DMS114 treated with DMSO at 0.1 percent for 48 hours (cell line): ENCODE results near the gene TPO.
A peak's percentile ranks its signal among the peaks of the same experiment; 100 is the strongest.

ENCODE experiments used
- DNase-seq: peaks from one replicate; lab custom pipeline; 2025; ENCODE audit not compliant: unreplicated experiment; lab: John Stamatoyannopoulos, UW

TPO gene

GRCh38 chr2:1518867-1519530 is 105.7 kb downstream of the TPO start:
- DNase-seq: no peak

- DNase-seq: no peak
Observed at GRCh38 chr2:1521191-1521877, 108.1 kb downstream of the TPO start.

DNA sequence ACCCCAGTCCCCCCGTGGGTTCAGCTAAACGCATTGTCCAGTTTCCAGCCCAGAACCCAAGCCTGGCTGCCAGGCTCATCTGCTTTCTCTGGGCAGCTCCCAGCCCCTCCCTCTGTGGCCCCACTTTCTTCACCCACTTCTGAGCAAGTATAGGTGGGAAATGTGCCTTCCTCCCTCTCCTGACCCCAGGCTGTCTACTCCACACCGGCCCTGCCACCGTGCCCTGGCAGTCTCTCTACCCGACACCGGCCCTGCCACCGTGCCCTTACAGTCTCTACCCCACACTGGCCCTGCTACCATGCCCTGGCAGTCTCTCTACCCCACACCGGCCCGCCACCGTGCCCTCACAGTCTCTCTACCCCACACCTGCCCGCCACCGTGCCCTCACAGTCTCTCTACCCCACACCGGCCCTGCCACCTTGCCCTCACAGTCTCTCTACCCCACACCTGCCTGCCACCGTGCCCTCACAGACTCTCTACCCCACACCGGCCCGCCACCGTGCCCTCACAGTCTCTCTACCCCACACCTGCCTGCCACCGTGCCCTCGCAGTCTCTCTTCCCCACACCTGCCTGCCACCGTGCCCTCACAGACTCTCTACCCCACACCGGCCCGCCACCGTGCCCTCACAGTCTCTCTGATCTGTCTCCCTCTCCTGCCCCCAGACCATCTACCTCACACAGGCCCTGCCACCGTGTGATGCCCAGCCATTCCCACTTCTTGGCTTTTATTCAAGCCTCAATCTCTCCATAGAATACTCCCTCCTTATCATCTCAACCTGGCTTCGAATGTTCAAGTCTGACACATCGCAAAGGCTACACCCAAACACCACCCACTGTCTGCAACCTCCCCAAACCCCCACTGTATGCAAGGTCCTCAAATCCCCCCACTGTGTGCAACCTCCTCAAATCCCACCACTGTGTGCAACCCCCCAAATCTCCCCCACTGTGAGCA is 108.9 kb downstream of the TPO start:
- DNase-seq: no peak

DNA sequence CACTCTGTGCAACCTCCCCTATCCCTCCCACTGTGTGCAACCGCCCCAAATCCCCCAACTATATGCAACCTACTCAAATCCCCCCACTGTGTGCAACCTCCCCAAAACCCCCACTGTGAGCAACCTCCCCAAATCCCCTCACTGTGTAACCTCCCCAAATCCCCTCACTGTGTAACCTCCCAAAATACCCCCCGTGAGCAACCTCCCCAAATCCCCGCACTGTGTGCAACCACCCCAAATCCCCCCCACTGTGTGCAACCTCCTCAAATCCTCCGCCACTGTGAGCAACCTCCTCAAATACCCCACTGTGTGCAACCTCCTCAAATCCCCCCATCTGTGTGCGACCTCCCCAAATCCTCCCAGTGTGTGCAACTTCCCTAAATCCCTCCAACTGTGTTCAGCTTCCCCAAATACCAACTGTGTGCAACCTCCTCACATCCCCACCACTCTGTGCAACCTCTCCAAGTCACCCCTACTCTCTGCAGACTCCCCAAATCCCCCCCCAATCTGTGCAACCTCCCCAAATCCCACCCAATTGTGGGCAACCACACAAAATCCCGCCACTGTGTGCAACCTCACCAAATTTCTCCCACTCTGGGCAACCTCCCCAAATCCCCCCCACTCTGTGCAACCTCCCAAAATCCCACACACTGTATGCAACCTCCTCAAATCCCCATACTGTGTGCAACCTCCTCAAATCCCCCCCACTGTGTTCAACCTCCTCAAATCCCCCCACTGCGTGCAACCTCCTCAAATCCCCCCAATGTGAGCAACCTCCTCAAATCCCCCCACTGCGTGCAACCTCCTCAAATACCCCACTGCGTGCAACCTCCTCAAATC is 114.1 kb downstream of the TPO start:
- no peak for DNase-seq

DNA sequence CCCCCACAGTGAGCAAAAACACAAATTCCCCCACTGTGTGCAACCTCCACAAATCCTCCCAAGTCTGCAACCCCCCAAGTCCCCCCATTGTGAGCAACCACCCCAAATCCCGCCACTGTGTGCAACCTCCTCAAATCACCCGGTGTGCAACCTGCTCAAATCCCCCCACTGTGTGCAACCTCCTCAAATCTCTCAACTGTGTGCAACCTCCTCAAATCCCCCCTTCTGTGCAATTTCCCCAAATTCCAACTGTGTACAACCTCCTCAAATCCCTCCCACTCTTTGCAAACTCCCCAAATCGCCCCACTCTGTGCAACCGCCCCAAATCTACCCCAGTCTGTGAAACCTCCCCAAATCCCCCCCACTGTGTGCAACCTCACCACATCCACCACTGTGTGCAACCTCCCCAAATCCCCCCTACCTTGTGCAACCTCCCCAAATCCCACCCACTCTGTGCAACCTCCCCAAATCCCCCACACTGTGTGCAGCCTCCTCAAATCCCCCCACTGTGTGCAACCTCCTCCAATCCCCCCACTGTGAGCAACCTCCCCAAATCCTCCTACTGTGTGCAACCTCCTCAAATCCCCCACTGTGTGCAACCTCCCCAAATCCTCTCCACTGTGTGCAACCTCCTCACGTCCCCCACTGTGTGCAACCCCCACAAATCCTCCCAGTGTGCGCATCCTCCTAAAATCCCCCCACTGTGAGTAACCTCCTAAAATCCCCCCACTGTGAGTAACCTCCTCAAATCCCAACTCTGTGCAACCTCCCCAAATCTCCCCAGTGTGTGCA is 115.2 kb downstream of the TPO start:
- DNase-seq: no peak

DNA sequence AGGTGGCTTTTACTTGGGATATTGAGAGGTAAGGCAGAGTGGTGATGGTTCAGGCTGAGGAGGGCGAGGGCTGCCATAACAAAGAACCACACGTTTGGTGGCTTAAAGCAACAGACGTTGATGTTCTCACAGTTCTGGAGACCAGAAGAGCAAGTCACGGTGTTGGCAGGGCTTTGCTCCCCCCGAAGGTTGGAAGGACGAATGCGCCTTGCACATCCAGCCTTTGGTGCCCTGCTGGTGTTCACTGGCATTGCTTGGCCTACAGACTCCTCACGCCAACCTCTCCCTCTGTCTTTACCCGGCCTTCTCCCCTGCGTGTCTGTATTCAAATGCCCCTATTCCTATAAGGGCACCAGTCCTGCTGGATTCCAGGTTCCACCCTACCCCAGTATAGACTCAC is 125.4 kb downstream of the TPO start:
- DNase-seq: peak; percentile 28

DNA sequence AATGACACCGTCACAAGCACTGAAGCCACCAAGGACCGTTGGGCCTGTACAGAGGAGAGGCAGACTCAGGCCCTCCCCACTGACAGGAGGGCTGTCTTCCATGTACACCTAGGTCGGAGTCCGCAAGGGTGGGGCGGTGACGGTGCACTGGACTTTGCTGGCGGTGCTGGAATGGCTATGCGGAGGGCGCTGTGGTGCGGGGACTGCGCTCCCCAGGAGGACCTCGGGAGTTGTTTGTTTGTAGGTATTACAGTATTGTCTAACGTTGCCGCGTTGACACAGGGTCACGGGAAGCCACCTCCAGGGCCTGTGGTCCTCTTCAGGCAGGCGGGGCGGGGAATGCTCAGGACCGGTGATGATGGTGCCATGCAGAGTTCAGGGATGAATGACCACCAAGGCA is 126.2 kb downstream of the TPO start:
- no peak for DNase-seq

- DNase-seq: no peak
Observed at GRCh38 chr2:1539973-1540372, 126.7 kb downstream of the TPO start.

- no peak for DNase-seq
Observed at GRCh38 chr2:1540481-1540880, 127.2 kb downstream of the TPO start.

DNA sequence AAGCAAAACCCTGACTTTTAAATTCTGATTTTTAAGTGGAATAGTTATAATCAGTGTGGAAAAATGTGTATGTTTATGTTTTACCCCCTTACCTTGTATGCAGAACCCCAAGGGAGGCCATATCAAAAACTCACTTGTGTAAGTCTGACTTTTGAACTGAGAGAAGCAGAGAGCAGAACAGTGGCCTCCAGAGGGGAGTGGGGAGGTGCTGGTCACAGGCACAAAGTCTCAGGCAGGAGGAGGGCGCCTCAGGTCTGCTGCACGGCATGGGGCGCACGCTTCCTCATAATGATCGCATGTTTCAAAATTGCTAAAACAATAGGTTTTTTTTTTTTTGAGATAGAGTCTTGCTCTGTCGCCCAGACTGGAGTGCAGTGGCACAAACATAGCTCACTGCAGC is 127.8 kb downstream of the TPO start:
- no peak for DNase-seq

GRCh38 chr2:1541819-1542475 is 128.7 kb downstream of the TPO start:
- no peak for DNase-seq

GRCh38 chr2:1542971-1543370 is 129.7 kb downstream of the TPO start:
- no peak for DNase-seq

DNA sequence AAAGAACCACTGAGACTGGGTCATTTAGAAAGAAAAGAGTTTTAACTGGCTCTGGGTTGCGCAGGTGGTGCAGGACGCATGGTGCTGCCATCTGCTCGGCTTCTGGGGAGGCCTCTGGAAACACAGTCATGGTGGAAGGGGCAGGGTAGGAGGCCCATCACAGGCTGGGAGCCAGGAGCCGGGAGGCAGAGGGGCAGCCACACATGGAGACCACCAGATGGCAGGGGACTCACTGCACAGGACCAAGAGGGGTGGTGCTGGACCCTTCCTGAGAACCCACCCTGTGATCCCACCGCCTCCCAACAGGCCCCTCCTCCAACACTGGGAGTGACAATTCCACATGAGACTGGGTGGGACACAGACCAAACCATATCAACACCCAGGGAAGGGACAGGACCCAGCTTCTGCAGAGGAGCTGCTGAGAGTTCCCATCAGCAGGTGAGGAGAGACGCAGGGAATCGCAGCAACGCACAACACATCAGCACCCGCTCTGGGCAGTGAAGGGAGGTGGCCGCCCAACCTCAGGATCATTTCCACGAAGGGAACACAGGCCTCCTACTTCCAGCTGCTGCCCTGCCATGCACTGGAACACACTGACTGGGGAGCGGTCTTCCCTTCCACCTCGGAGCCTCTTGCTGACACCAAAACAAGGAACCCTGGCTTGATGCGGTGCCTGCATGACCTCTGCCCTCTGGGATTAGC is 130.7 kb downstream of the TPO start:
- DNase-seq: no peak

GRCh38 chr2:1544478-1545069 is 131.3 kb downstream of the TPO start:
- no peak for DNase-seq

- peak; percentile 41 for DNase-seq
Observed at GRCh38 chr2:1546023-1546591, 132.8 kb downstream of the TPO start.

- DNase-seq: no peak
Observed at GRCh38 chr2:1546901-1547300, 133.6 kb downstream of the TPO start.

DNA sequence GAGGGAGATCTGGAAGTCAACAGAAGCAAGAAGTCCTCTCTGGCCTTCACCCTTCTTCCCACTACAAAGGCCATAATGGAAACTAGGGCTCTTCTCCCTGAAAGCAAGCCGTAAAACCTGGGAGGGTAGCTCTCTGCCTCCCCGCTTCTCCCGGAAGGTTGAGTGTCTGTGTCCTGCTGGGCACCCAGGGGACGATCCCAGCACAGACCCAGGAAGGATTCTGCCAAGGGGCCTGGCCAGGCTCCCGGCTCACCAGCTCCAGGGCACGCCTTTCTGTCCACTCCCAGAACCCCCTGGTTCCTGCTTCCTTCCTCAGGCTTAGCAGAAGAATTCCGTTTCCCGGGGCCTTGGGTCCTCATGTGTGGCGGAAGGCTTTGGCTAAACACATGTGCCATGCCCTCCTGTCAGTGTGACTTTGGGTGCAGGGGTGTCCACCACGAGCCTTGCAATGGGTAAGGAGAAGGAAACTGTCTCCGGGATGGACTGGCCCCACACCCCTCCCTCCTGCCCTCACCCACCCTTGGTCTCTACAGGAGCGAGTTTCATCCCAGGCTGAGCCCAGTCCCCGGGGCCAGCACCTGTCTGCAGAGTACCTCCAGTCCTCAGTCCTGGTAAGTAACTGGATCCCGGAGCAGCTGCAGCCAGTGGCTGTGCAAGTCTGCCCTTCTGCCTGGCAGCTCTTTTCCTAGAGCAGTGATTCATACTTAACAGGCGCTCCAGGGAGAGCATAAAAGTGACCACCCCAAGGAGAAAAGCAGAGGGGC is 135.8 kb downstream of the TPO start:
- no peak for DNase-seq

DNA sequence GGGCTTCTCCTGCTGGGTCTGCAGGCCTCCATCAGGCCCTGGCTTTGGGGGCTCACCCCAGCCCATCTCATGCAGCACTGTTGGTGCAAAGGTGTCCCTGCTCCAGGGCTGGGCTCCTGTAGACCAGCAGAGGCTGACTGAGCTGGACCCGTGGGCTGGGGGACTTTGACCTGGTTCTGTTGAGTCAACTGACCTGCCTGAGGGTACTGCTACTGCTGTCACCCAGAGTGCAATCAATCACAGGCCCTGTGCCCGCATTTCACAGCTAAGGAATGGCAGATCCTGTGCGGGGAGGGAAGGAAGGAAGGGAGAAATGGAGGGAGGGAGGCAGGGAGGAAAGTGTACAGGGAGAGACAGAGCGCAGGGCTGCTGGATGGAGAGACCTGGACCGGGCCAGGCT is 136.8 kb downstream of the TPO start:
- DNase-seq: no peak
